Gastroesophageal sphincter (tissue), 3 donors: ENCODE data around the gene CALHM1.

Source experiments
- POLR2A ChIP-seq, 2 donors: fragments of 450-650 bp; IDR thresholded peaks; one replicate each; pipeline ENCODE4 v1.6.1; 2017; ENCODE audit warnings: antibody characterized with exemption in 2 of 2, mild to moderate bottlenecking in 2 of 2, moderate library complexity in 1 of 2
- POLR2AphosphoS5 ChIP-seq: sonication (generic); formaldehyde crosslinking; IDR thresholded peaks from one replicate; pipeline ENCODE4 v1.6.1; 2017; ENCODE audit warnings: antibody characterized with exemption
- TF ChIP-seq, protein P1 (sequence below), 4 experiments: fragments of 200-600 bp in 2 of 4; fragments of 450-650 bp in 2 of 4; sonication (generic) in 1 of 4; IDR thresholded peaks; one replicate each; pipeline ENCODE4 v1.5.1; 2017 to 2019; ENCODE audit warnings: antibody characterized with exemption in 4 of 4, mild to moderate bottlenecking in 2 of 4, moderate library complexity in 2 of 4

DNA sequence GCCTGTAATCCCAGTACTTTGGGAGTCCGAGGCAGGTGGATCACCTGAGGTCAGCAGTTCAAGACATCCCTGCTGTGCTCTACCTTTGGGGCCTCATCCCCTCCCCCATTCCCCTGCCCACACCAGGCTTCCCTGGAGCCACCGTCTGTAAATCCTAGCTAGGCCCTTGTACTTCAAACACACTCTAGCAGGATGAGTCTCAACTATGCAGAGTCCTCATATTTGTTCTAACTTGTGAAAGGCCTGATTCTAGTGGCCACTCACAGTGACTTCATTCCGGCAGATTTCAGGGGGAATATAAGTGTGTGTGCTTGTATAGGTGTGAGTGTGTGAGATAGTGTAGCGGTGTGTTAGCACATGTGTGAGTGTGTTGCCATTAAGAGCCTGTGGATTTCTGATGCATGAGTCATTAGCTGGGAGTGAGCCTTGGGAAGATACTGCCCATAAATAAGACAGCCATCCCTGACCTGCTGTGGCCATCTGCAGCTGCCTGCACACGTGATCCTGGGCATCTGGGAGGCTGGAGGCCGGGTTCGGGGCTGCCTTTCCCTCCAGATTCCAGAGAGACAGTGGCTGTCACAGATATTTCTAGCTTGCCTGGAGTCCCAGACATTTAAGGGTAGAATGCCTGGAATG, 33.1 kb upstream of the CALHM1 start:
- TF ChIP-seq POLR2A (IDR thresholded peaks at IDR 0.05) (no peak), POLR2AphosphoS5 (no peak)
- TF ChIP-seq, protein P1, sequence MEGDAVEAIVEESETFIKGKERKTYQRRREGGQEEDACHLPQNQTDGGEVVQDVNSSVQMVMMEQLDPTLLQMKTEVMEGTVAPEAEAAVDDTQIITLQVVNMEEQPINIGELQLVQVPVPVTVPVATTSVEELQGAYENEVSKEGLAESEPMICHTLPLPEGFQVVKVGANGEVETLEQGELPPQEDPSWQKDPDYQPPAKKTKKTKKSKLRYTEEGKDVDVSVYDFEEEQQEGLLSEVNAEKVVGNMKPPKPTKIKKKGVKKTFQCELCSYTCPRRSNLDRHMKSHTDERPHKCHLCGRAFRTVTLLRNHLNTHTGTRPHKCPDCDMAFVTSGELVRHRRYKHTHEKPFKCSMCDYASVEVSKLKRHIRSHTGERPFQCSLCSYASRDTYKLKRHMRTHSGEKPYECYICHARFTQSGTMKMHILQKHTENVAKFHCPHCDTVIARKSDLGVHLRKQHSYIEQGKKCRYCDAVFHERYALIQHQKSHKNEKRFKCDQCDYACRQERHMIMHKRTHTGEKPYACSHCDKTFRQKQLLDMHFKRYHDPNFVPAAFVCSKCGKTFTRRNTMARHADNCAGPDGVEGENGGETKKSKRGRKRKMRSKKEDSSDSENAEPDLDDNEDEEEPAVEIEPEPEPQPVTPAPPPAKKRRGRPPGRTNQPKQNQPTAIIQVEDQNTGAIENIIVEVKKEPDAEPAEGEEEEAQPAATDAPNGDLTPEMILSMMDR (IDR thresholded peaks at IDR 0.05) = no peak
